Urinary bladder (tissue), 4 donors: ENCODE data around the gene PODN. TPM values are rescaled to one million over a fixed set of nuclear protein-coding genes. Genes with fewer than 3 reads are reported as not detected.

Experiments
- DNase-seq: peaks from one replicate; pipeline ENCODE4 v3.0.0-alpha.2; 2015; ENCODE audit errors: extremely low spot score
- H3K27ac ChIP-seq: one replicate; pipeline ENCODE4 v1.5.1; 2013; ENCODE audit warnings: low read depth, mild to moderate bottlenecking, moderate library complexity
- H3K36me3 ChIP-seq: one replicate; pipeline ENCODE4 v1.6.1; 2013; ENCODE audit warnings: mild to moderate bottlenecking, moderate library complexity; ENCODE audit not compliant: insufficient read depth
- H3K4me1 ChIP-seq: one replicate; pipeline ENCODE4 v1.6.1; 2013; ENCODE audit warnings: mild to moderate bottlenecking, moderate library complexity; ENCODE audit not compliant: insufficient read depth
- H3K4me3 ChIP-seq: one replicate; pipeline ENCODE4 v1.5.1; 2013; ENCODE audit warnings: low read depth, low read length
- WGBS: extraction: QIAGEN DNeasy Blood & Tissue Kit; methylation state at CpG from one replicate; pipeline ENCODE4 v1.1.7; 2013; 5-methylcytosine and 5-hydroxymethylcytosine counted together
- polyA plus RNA-seq: library from polyadenylated mRNA; stranded (reverse); fragments of 200-250 nt; gene quantifications from one replicate; pipeline ENCODE4 v1.2.3, GENCODE V29; 2013
- total RNA-seq: library from RNA; depleted of rRNA; stranded (reverse); fragments of >200 nt; gene quantifications from one replicate; pipeline ENCODE4 v1.2.3, GENCODE V29; 2014
- donor health status: healthy with polysubstance abuse.
- donor health status: healthy.

The PODN gene
- total and polyA plus RNA-seq, 2 donors = 17.1 to 224 TPM

GRCh38 chr1:53114581-53115400, 52.8 kb downstream of the PODN start:
- Histone ChIP-seq H3K27ac (no peak overlapping the region), H3K4me3 (no peak overlapping the region), H3K4me1 (no peaks in the 10 kb centered on the region), H3K36me3 (no peaks in the 10 kb centered on the region)
- DNase-seq = no peak
- WGBS = 95% methylated on average over 24 of the region's 24 CpGs

GRCh38 chr1:53115403-53116306, 53.6 kb downstream of the PODN start:
- Histone ChIP-seq H3K4me3 (no peak overlapping the region), H3K4me1 (no peaks in the 10 kb centered on the region), H3K27ac (no peak overlapping the region), H3K36me3 (no peaks in the 10 kb centered on the region)
- WGBS = 48% methylated on average over 20 of the region's 20 CpGs
- DNase-seq = no peak

GRCh38 chr1:53116307-53116810, 54.3 kb downstream of the PODN start:
- DNase-seq = no peak
- no peak overlapping the region for H3K27ac ChIP-seq
- H3K4me3 ChIP-seq = no peak overlapping the region
- no peaks in the 10 kb centered on the region for H3K36me3 ChIP-seq
- 76% methylated on average over 9 of the region's 9 CpGs for WGBS
- no peaks in the 10 kb centered on the region for H3K4me1 ChIP-seq

- 93% methylated on average over 11 of the region's 11 CpGs for WGBS
- Histone ChIP-seq H3K27ac (no peak overlapping the region), H3K4me3 (no peak overlapping the region), H3K4me1 (no peaks in the 10 kb centered on the region), H3K36me3 (no peaks in the 10 kb centered on the region)
- no peak for DNase-seq
Measured at GRCh38 chr1:53116933-53117600, 55.1 kb downstream of the PODN start.

- no peak overlapping the region for H3K4me3 ChIP-seq
- no peak overlapping the region for H3K27ac ChIP-seq
- H3K36me3 ChIP-seq = no peaks in the 10 kb centered on the region
- no peaks in the 10 kb centered on the region for H3K4me1 ChIP-seq
- no peak for DNase-seq
- WGBS = 90% methylated on average over 9 of the region's 9 CpGs
Measured at GRCh38 chr1:53117836-53118235, 55.8 kb downstream of the PODN start.

GRCh38 chr1:53120659-53121058, 58.6 kb downstream of the PODN start:
- Histone ChIP-seq H3K27ac (no peak overlapping the region), H3K4me3 (no peak overlapping the region), H3K4me1 (no peaks in the 10 kb centered on the region), H3K36me3 (no peaks in the 10 kb centered on the region)
- DNase-seq = no peak
- WGBS = 81% methylated on average over 12 of the region's 12 CpGs

- whole genome bisulfite sequencing = 37% methylated on average over 18 of the region's 18 CpGs
- H3K4me1 ChIP-seq = no peaks in the 10 kb centered on the region
Measured at GRCh38 chr1:53121319-53122172, 59.5 kb downstream of the PODN start.

GRCh38 chr1:53122201-53122885, 60.3 kb downstream of the PODN start:
- DNase-seq = no peak
- Histone ChIP-seq H3K27ac (no peak overlapping the region), H3K36me3 (no peaks in the 10 kb centered on the region), H3K4me3 (no peak overlapping the region), H3K4me1 (no peaks in the 10 kb centered on the region)
- WGBS = 58% methylated on average over 10 of the region's 10 CpGs

More at GRCh38 chr1:53121319-53122172, 59.5 kb downstream of the PODN start:
- DNase-seq = no peak
- Histone ChIP-seq H3K36me3 (no peaks in the 10 kb centered on the region), H3K4me3 (no peak overlapping the region), H3K27ac (no peak overlapping the region)

- Histone ChIP-seq H3K4me3 (no peak overlapping the region), H3K4me1 (no peaks in the 10 kb centered on the region), H3K27ac (no peak overlapping the region), H3K36me3 (no peaks in the 10 kb centered on the region)
- no peak for DNase-seq
- 63% methylated on average over 7 of the region's 7 CpGs for WGBS
Measured at GRCh38 chr1:53122961-53123413, 61.0 kb downstream of the PODN start.

- Histone ChIP-seq H3K4me1 (no peaks in the 10 kb centered on the region), H3K4me3 (no peak overlapping the region), H3K36me3 (no peaks in the 10 kb centered on the region), H3K27ac (peak overlapping the region; percentile 31)
- no peak for DNase-seq
- whole genome bisulfite sequencing = 66% methylated on average over 19 of the region's 19 CpGs
Measured at GRCh38 chr1:53123453-53124140, 61.6 kb downstream of the PODN start.

GRCh38 chr1:53125122-53125521, 63.1 kb downstream of the PODN start:
- no peak for DNase-seq
- WGBS = 60% methylated on average over 6 of the region's 6 CpGs
- Histone ChIP-seq H3K36me3 (no peaks in the 10 kb centered on the region), H3K4me3 (no peak overlapping the region), H3K4me1 (no peaks in the 10 kb centered on the region), H3K27ac (no peak overlapping the region)
